SK-N-SH (cell line): ENCODE measurements around the gene REELD1. TPM values are rescaled to one million over a fixed set of nuclear protein-coding genes. Genes with fewer than 3 reads are reported as not detected.
A peak's percentile ranks its signal among the peaks of the same experiment; 100 is the strongest.

Source experiments
- CTCF ChIA-PET: fragments of 300-600, 350-600 bp; formaldehyde crosslinking; extraction: SDS; loops from one replicate; lab custom pipeline; 2021; lab: Yijun Ruan, JAX
- POLR2A ChIA-PET: fragments of 350-600 bp; sonication (Branson Sonifier 250); formaldehyde crosslinking; extraction: SDS; loops from one replicate; lab custom pipeline; 2020; ENCODE audit warnings: antibody characterized with exemption, inconsistent platforms; lab: Yijun Ruan, JAX
- DNase-seq: peaks from one replicate; pipeline ENCODE4 v3.0.0; 2012
- H2AFZ ChIP-seq: fragments of 200-600 bp; sonication (generic); 2 replicates; pipeline ENCODE4 v1.8.1; 2016; ENCODE audit warnings: antibody characterized with exemption, mild to moderate bottlenecking, low read depth
- H3F3A ChIP-seq: fragments of 200-600 bp; sonication (generic); replicated peaks from 2 replicates; pipeline ENCODE3; 2016; ENCODE audit warnings: antibody characterized with exemption, mild to moderate bottlenecking; ENCODE audit not compliant: insufficient read depth
- H3K27ac ChIP-seq, 2 experiments: fragments of 200-500 bp in 1 of 2; fragments of 200-600 bp in 1 of 2; sonication (Bioruptor generic) in 1 of 2; sonication (generic), shearing (Covaris generic) in 1 of 2; 2 replicates each; pipeline versions ENCODE4 v1.5.1 to v1.6.1; 2014 to 2016; ENCODE audit warnings: low read depth in 2 of 2, inconsistent platforms in 1 of 2, low read length in 1 of 2, mild to moderate bottlenecking in 1 of 2, mixed read lengths in 1 of 2
- H3K27me3 ChIP-seq: fragments of 200-600 bp; sonication (generic), shearing (Covaris generic); 2 replicates; pipeline ENCODE4 v1.6.1; 2016; ENCODE audit warnings: mixed run types; ENCODE audit not compliant: insufficient read depth
- H3K36me3 ChIP-seq, 2 experiments: fragments of 200-500 bp in 1 of 2; fragments of 200-600 bp in 1 of 2; sonication (Bioruptor generic) in 1 of 2; sonication (generic) in 1 of 2; replicated peaks in 1 of 2; 2 replicates each; pipeline versions ENCODE3 to v1.5.1; 2014 to 2016; ENCODE audit warnings: low read length in 1 of 2, mild to moderate bottlenecking in 1 of 2; ENCODE audit not compliant: insufficient read depth in 2 of 2, control insufficient read depth in 1 of 2
- H3K4me1 ChIP-seq, 2 experiments: fragments of 200-500 bp in 1 of 2; fragments of 200-600 bp in 1 of 2; sonication (Bioruptor generic) in 1 of 2; sonication (generic), shearing (Covaris generic) in 1 of 2; 2 replicates each; pipeline versions ENCODE4 v1.5.1 to v1.6.1; 2014 to 2016; ENCODE audit warnings: low read depth in 1 of 2, low read length in 1 of 2, mixed run types in 1 of 2; ENCODE audit not compliant: insufficient read depth in 2 of 2, control insufficient read depth in 1 of 2
- H3K4me2 ChIP-seq: fragments of 200-600 bp; sonication (generic), shearing (Covaris generic); 2 replicates; pipeline ENCODE4 v1.6.1; 2017; ENCODE audit warnings: mixed run types
- H3K4me3 ChIP-seq, 2 experiments: fragments of 200-500 bp in 1 of 2; fragments of 200-600 bp in 1 of 2; sonication (Bioruptor generic) in 1 of 2; sonication (generic), shearing (Covaris generic) in 1 of 2; 2 replicates each; pipeline versions ENCODE4 v1.5.1 to v1.8.1; 2014 to 2016; ENCODE audit warnings: low read depth in 2 of 2, inconsistent platforms in 1 of 2, low read length in 1 of 2, mild to moderate bottlenecking in 1 of 2, mixed read lengths in 1 of 2, moderate library complexity in 1 of 2
- H3K79me2 ChIP-seq: fragments of 200-600 bp; sonication (generic); 2 replicates; pipeline ENCODE4 v1.8.1; 2017; ENCODE audit warnings: mild to moderate bottlenecking; ENCODE audit not compliant: insufficient read depth
- H3K9ac ChIP-seq: fragments of 200-600 bp; sonication (generic); 2 replicates; pipeline ENCODE4 v1.6.1; 2017; ENCODE audit warnings: mixed run types
- H3K9me2 ChIP-seq: fragments of 200-600 bp; sonication (generic); 2 replicates; pipeline ENCODE4 v1.6.1; 2017; ENCODE audit warnings: mixed run types
- H3K9me3 ChIP-seq: fragments of 200-600 bp; sonication (generic); 2 replicates; pipeline ENCODE4 v1.6.1; 2017; ENCODE audit warnings: mixed run types, mild to moderate bottlenecking, moderate library complexity
- H4K20me1 ChIP-seq: fragments of 200-600 bp; sonication (generic); 2 replicates; pipeline ENCODE4 v1.6.1; 2017; ENCODE audit warnings: mild to moderate bottlenecking, mixed run types; ENCODE audit not compliant: insufficient read depth
- FOXM1 ChIP-seq: IDR thresholded peaks from 2 replicates; pipeline ENCODE4 v1.4.0; 2012; ENCODE audit warnings: low read depth, mild to moderate bottlenecking
- GATA2 ChIP-seq: sonication (generic); formaldehyde crosslinking; IDR thresholded peaks from 2 replicates; pipeline ENCODE4 v1.5.0; 2020; ENCODE audit warnings: mild to moderate bottlenecking, missing genetic modification reagents
- MAX ChIP-seq: IDR thresholded peaks from 2 replicates; pipeline ENCODE4 v1.4.0; 2012; ENCODE audit warnings: low read depth
- MEF2A ChIP-seq: IDR thresholded peaks from 2 replicates; pipeline ENCODE4 v1.4.0; 2012; ENCODE audit warnings: low read depth, borderline replicate concordance
- NFIC ChIP-seq: IDR thresholded peaks from 2 replicates; pipeline ENCODE4 v1.4.0; 2012; ENCODE audit warnings: borderline replicate concordance
- NRF1 ChIP-seq: IDR thresholded peaks from 2 replicates; pipeline ENCODE4 v1.6.1; 2012; ENCODE audit warnings: low read depth, mild to moderate bottlenecking, low read length
- RAD21 ChIP-seq: IDR thresholded peaks from 2 replicates; pipeline ENCODE4 v1.6.1; 2012; ENCODE audit warnings: mild to moderate bottlenecking, low read length
- RXRA ChIP-seq: IDR thresholded peaks from 2 replicates; pipeline ENCODE4 v1.4.0; 2012; ENCODE audit warnings: low read depth, mild to moderate bottlenecking, borderline replicate concordance
- SMC3 ChIP-seq: IDR thresholded peaks from 2 replicates; pipeline ENCODE4 v1.6.1; 2012; ENCODE audit warnings: low read depth, low read length, improper control_type of control experiment
- TAF1 ChIP-seq: IDR thresholded peaks from 2 replicates; pipeline ENCODE4 v1.6.1; 2012; ENCODE audit warnings: low read depth, mild to moderate bottlenecking, low read length, moderate library complexity, borderline replicate concordance
- TEAD4 ChIP-seq: IDR thresholded peaks from 2 replicates; pipeline ENCODE4 v1.4.0; 2012; ENCODE audit warnings: mild to moderate bottlenecking, borderline replicate concordance; ENCODE audit not compliant: insufficient read depth
- USF2 ChIP-seq: fragments of 150-350 bp; IDR thresholded peaks from 2 replicates; pipeline ENCODE4 v1.6.1; 2017; ENCODE audit warnings: antibody characterized with exemption, low read length, low read depth, borderline replicate concordance
- YY1 ChIP-seq: IDR thresholded peaks from 2 replicates; pipeline ENCODE4 v1.4.0; 2012; ENCODE audit warnings: low read depth, mild to moderate bottlenecking
- WGBS: methylation state at CpG from one replicate; pipeline ENCODE4 v1.1.6; 2017; ENCODE audit warnings: low lambda C conversion rate; 5-methylcytosine and 5-hydroxymethylcytosine counted together
- polyA plus RNA-seq, 3 experiments: library from polyadenylated mRNA; depleted of rRNA; stranded (reverse); fragments of >200 nt; gene quantifications; 2 replicates each; pipeline ENCODE4 v1.2.3, GENCODE V29; 2012
- TF ChIP-seq, protein P1 (sequence below): IDR thresholded peaks from 2 replicates; pipeline ENCODE4 v1.4.0; 2012; ENCODE audit warnings: low read depth, borderline replicate concordance

The REELD1 gene
- polyA plus RNA-seq, 1 of the 3 experiments (the other 2 are of a cell fraction) = not detected

DNA sequence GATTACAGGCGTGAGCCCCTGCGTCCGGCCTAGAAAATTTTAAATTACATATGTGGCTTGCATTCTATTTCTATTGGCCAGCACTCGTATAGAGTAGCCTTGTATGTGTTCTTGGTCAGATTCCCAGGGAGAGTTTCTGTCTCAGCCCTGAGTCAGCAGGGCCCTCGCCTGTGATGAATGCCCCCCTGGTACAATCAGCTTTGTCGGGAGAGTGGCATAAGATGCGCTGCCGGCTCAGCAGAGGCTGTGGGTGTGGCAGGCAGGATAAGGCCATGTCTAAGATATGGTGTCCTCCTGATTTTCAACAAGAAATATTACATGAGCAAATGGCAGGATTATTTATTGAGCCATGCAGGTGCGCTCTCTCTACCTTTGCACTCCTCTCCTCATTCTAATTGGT, 1.6 kb upstream of the REELD1 start:
- Histone ChIP-seq H3K9ac (no peak overlapping the region), H3K4me3 (no peak overlapping the region), H3K27me3 (no peaks in the 10 kb centered on the region), H4K20me1 (no peaks in the 10 kb centered on the region), H3K9me2 (no peaks in the 10 kb centered on the region), H3K4me1 (no peaks in the 10 kb centered on the region), H3F3A (no peaks in the 10 kb centered on the region)
- POLR2A ChIA-PET = no interaction called here
- TF ChIP-seq FOXM1 (no peak), RAD21 (no peak), RXRA (no peak), TEAD4 (no peak), MAX (no peak), MEF2A (no peak), NFIC (no peak), GATA2 (CRISPR knock-in tag) (no peak), YY1 (no peak), TAF1 (no peak)
- TF ChIP-seq, all 33 proteins: peak for 0
- no peak for DNase-seq
- no peak overlapping the region for H3K27ac ChIP-seq
- 89% methylated on average over 7 of the region's 9 CpGs for WGBS
- H2AFZ ChIP-seq = no peak overlapping the region
- H3K36me3 ChIP-seq = no peaks in the 10 kb centered on the region
- CTCF ChIA-PET = no interaction called here
- H3K4me2 ChIP-seq = no peak overlapping the region
- no peaks in the 10 kb centered on the region for H3K9me3 ChIP-seq
- H3K79me2 ChIP-seq = no peaks in the 10 kb centered on the region

GRCh38 chr4:146222313-146222712, 8.0 kb downstream of the REELD1 start:
- no peaks in the 10 kb centered on the region for H3K9me3 ChIP-seq
- TF ChIP-seq, protein P1, sequence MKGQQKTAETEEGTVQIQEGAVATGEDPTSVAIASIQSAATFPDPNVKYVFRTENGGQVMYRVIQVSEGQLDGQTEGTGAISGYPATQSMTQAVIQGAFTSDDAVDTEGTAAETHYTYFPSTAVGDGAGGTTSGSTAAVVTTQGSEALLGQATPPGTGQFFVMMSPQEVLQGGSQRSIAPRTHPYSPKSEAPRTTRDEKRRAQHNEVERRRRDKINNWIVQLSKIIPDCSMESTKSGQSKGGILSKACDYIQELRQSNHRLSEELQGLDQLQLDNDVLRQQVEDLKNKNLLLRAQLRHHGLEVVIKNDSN = no peak
- TF ChIP-seq USF2 = no peak
- no peak for TF ChIP-seq SMC3
- no peak for TF ChIP-seq NRF1
- TF ChIP-seq, all 33 proteins: peak for 0
- 68% methylated on average over 8 of the region's 8 CpGs for WGBS
- H3K4me2 ChIP-seq = no peak overlapping the region
- no peaks in the 10 kb centered on the region for H3K27me3 ChIP-seq
- peaks cover 0 to 5% of the 10 kb centered on the region in 2 experiments; a peak in 1 of 4 replicates for H3K4me1 ChIP-seq
- H3K36me3 ChIP-seq = no peaks in the 10 kb centered on the region
- ChIA-PET CTCF (interaction anchor here (0.9 to 1.4 kb wide), 2 partner anchors 73 to 127 kb away, joined by 3 read pairs; no protein-coding TSS in a partner anchor), POLR2A (no interaction called here)
- no peak overlapping the region for H3K27ac ChIP-seq
- H3K79me2 ChIP-seq = no peaks in the 10 kb centered on the region
- no peak overlapping the region for H3K9ac ChIP-seq
- DNase-seq = no peak
- H3K9me2 ChIP-seq = no peaks in the 10 kb centered on the region
- no peak overlapping the region for H3K4me3 ChIP-seq
- H4K20me1 ChIP-seq = no peaks in the 10 kb centered on the region
- H3F3A ChIP-seq = no peaks in the 10 kb centered on the region
- H2AFZ ChIP-seq = peak overlapping the region; percentile 29; the same call in 1 of the 2 replicates
